Heart right ventricle (tissue), 16 donors: Measurements from ENCODE around the gene RIC8A. TPM values are rescaled to one million over a fixed set of nuclear protein-coding genes. Genes with fewer than 3 reads are reported as not detected.

ENCODE experiments used
- ATAC-seq, 8 donors: fragments of 200-7000 bp; cut with Tn5 transposase; one replicate each; pipeline ENCODE4 v1.9.1; 2020; ENCODE audit warnings: mild to moderate bottlenecking in 8 of 8, moderate library complexity in 8 of 8, moderate number of reproducible peaks in 1 of 8
- DNase-seq, 2 donors: peaks; one replicate each; pipeline ENCODE4 v3.0.0-alpha.2; 2020
- H3K27ac ChIP-seq, 10 donors: fragments of 200-600 bp; sonication (generic) in 2 of 10; one replicate each; pipeline versions ENCODE4 v1.5.0 to v1.8.0; 2020 to 2022; ENCODE audit warnings: mild to moderate bottlenecking in 3 of 10
- H3K27me3 ChIP-seq, 7 donors: fragments of 200-600 bp; one replicate each; pipeline ENCODE4 v1.8.0; 2021 to 2022; ENCODE audit warnings: mild to moderate bottlenecking in 2 of 7
- H3K36me3 ChIP-seq, 9 donors: fragments of 200-600 bp; sonication (generic) in 1 of 9; one replicate each; pipeline versions ENCODE4 v1.5.0 to v1.8.0; 2020 to 2022; ENCODE audit warnings: mild to moderate bottlenecking in 2 of 9
- H3K4me1 ChIP-seq, 9 donors: fragments of 200-600 bp; sonication (generic) in 1 of 9; one replicate each; pipeline versions ENCODE4 v1.5.0 to v1.8.0; 2020 to 2022; ENCODE audit warnings: mild to moderate bottlenecking in 4 of 9
- H3K4me3 ChIP-seq, 10 donors: fragments of 200-600 bp; sonication (generic) in 2 of 10; one replicate each; pipeline versions ENCODE4 v1.5.0 to v1.8.0; 2020 to 2022; ENCODE audit warnings: mild to moderate bottlenecking in 7 of 10, moderate library complexity in 2 of 10
- H3K9me3 ChIP-seq, 11 donors: fragments of 200-600 bp in 10 of 11; sonication (generic) in 2 of 11; one replicate each; pipeline versions ENCODE4 v1.5.0 to v1.8.0; 2013 to 2022; ENCODE audit warnings: mild to moderate bottlenecking in 2 of 11, control low read depth in 1 of 11, moderate library complexity in 1 of 11
- WGBS, 2 donors: extraction: QIAGEN DNeasy Blood & Tissue Kit; methylation state at CpG; one replicate each; pipeline ENCODE4 v1.1.7; 2013; ENCODE audit warnings: inconsistent platforms in 1 of 2; 5-methylcytosine and 5-hydroxymethylcytosine counted together
- intact Hi-C, 10 donors: fragments of 100-400 bp; cut with DNase I; formaldehyde crosslinking; loops; one replicate each; pipeline versions ENCODE4 v1.11.1 to v1.14.2; 2022
- polyA plus RNA-seq, 2 donors: library from polyadenylated mRNA; stranded (reverse); fragments of 200-250 nt; gene quantifications; one replicate each; pipeline ENCODE4 v1.2.3, GENCODE V29; 2013
- total RNA-seq, 10 donors: library from RNA; stranded (reverse); fragmentation: NEBNext Ultra II Directional in 3 of 10; extraction: Animal tissue kit (Norgen Biotek cat#: 25700) in 3 of 10; gene quantifications; one replicate each; pipeline versions ENCODE4 v1.2.1 to v1.2.4, GENCODE V29; 2021 to 2023
- TF ChIP-seq, protein P1 (sequence below), 9 donors: fragments of 200-600 bp; sonication (generic) in 2 of 9; IDR thresholded peaks; one replicate each; pipeline versions ENCODE4 v1.5.0 to v1.8.0; 2021 to 2022; ENCODE audit warnings: antibody characterized with exemption in 9 of 9, mild to moderate bottlenecking in 5 of 9, moderate library complexity in 1 of 9
- donor health status: Arrhythmogenic right ventricular cardiomyopathy.
- donor health status: ischemic (EF 13 %, LVEDD 7.1; RV severe dilation, severe dysfunction).
- donor health status: healthy with polysubstance abuse.
- donor health status: DM: no; HTN: yes; CAD: no.
- donor health status: DM: no; HTN: no; CAD: no.
- donor health status: ischemic (EF 25% LVEDD 6.9; RV normal size, moderate dysfunction).
- donor health status: ischemic (EF 25% LVEDD 5.7; RV mildly dilated, moderate dysfunction).
- donor health status: healthy.
- donor health status: DM: yes; HTN: yes; CAD: no.
- donor health status: Ischemic cardiomyopathy.
- donor health status: ischemic (EF 35%, LVEDD 5.7; RV mildly dilated, moderate dysfunction).
- donor health status: nonischemic (EF 11% LVEDD 7.7; RV severe dilation, severe dysfunction).
- donor health status: DM: yes; HTN: yes; CAD: no.
- donor health status: PGD.
- donor health status: ischemic (EF 29% LVEDD 5.4; RV normal size, mild dysfunction).
- donor health status: nonischemic (EF 23%, LVEDD 6.1; RV moderate dilation, normal function).

RIC8A gene
- total and polyA plus RNA-seq, 12 donors: 38.4 to 82.1 (median 59.5) TPM

- Histone ChIP-seq H3K27ac (peak overlapping the region; percentile 96 to 100 (median 98)), H3K4me3 (peak overlapping the region; percentile 79 to 96 (median 90)), H3K4me1 (peaks cover 20 to 51% (median 39%) of the 10 kb centered on the region in 9 donors), H3K27me3 (no peaks in the 10 kb centered on the region), H3K36me3 (peaks cover 0 to 65% (median 36%) of the 10 kb centered on the region in 9 donors), H3K9me3 (no peaks in the 10 kb centered on the region)
- peak in 1 of 2 donors; percentile 4 for DNase-seq
- 46 to 47% methylated on average over 29 of the region's 29 CpGs for WGBS, 2 donors
- intact Hi-C loops: loop anchor here in 6 of 10 donors (2.0 to 10.0 kb wide), 5 partner anchors 27 to 295 kb away; partner anchors contain the start of genes PSMD13 (in 2 of the 6), RNH1 (in 2 of the 6) and SIRT3 (in 2 of the 6)
- TF ChIP-seq, protein P1, sequence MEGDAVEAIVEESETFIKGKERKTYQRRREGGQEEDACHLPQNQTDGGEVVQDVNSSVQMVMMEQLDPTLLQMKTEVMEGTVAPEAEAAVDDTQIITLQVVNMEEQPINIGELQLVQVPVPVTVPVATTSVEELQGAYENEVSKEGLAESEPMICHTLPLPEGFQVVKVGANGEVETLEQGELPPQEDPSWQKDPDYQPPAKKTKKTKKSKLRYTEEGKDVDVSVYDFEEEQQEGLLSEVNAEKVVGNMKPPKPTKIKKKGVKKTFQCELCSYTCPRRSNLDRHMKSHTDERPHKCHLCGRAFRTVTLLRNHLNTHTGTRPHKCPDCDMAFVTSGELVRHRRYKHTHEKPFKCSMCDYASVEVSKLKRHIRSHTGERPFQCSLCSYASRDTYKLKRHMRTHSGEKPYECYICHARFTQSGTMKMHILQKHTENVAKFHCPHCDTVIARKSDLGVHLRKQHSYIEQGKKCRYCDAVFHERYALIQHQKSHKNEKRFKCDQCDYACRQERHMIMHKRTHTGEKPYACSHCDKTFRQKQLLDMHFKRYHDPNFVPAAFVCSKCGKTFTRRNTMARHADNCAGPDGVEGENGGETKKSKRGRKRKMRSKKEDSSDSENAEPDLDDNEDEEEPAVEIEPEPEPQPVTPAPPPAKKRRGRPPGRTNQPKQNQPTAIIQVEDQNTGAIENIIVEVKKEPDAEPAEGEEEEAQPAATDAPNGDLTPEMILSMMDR (IDR thresholded peaks at IDR 0.05): no peak
- ATAC-seq: no peak
Observed at GRCh38 chr11:209275-210121, 2.0 kb downstream of the RIC8A start.

GRCh38 chr11:210122-210802 is 2.8 kb downstream of the RIC8A start:
- DNase-seq (peak in 1 of 2 donors; percentile 3), ATAC-seq (no peak)
- 87% methylated on average over 9 of the region's 9 CpGs for WGBS, 2 donors
- Histone ChIP-seq H3K27me3 (no peaks in the 10 kb centered on the region), H3K36me3 (peaks cover 0 to 65% (median 43%) of the 10 kb centered on the region in 9 donors), H3K9me3 (no peaks in the 10 kb centered on the region), H3K27ac (peak overlapping the region in 4 of 10 donors; percentile 21 to 100 (median 97)), H3K4me1 (peaks cover 20 to 44% (median 37%) of the 10 kb centered on the region in 9 donors), H3K4me3 (peak overlapping the region in 7 of 10 donors; percentile 20 to 96 (median 90))
- intact Hi-C loops: loop anchor here in 1 of 10 donors (10.0 kb wide), 1 partner anchor 295 kb away; the partner anchor contains the start of gene RNH1
- TF ChIP-seq, protein P1 (IDR thresholded peaks at IDR 0.05): no peak

DNA sequence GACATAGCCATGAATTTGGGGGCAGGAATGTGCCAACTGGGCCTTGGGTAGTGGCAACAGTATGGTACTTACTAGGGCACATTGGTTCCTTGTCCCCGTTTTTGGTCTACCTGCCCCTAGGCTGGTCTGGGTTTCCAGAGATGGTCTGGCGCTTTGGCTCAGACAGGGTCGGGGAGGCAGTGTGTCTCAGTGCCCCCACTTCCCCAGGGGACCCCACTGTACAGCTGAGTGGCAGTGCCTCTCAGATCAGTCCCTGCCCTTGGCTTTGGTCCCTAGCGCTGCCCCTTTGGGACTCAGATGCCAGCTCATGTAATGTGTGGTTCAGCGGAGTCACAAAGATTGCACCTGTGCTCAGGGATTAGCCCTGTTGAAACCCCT is 3.3 kb downstream of the RIC8A start:
- no peaks in the 10 kb centered on the region for H3K27me3 ChIP-seq
- TF ChIP-seq, protein P1 (IDR thresholded peaks at IDR 0.05): no peak
- DNase-seq (no peak), ATAC-seq (no peak)
- WGBS, 2 donors: 83 to 89% methylated on average over 5 of the region's 5 CpGs
- H3K36me3 ChIP-seq: peaks cover 0 to 65% (median 47%) of the 10 kb centered on the region in 9 donors
- peaks cover 15 to 38% (median 31%) of the 10 kb centered on the region in 9 donors for H3K4me1 ChIP-seq
- H3K9me3 ChIP-seq: no peaks in the 10 kb centered on the region
- H3K4me3 ChIP-seq: no peak overlapping the region
- peak overlapping the region in 1 of 10 donors; percentile 21 for H3K27ac ChIP-seq
- intact Hi-C loops: loop anchor here in 1 of 10 donors (10.0 kb wide), 1 partner anchor 294 kb away; the partner anchor contains the start of gene RNH1

DNA sequence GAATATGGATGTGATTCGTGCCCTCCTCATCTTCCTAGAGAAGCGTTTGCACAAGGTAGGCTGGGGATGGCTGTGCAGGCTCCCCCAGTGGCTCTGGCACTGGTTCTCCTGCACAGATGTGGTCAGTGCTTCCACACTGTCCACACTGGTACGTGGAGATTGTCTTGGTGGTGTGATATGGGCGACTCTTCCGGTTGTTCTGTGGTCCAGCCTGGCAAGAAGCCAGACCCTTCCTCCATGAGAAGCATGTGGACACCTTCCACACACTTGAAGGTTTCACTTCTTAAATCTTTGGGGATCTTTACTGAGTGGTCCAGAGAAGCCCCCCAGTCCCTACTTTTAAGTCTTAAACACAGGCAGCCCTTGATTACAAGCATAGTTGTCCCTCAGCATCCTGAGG is 3.8 kb downstream of the RIC8A start:
- Histone ChIP-seq H3K4me3 (no peak overlapping the region), H3K9me3 (no peaks in the 10 kb centered on the region), H3K27ac (no peak overlapping the region), H3K27me3 (no peaks in the 10 kb centered on the region), H3K4me1 (peaks cover 11 to 33% (median 26%) of the 10 kb centered on the region in 9 donors), H3K36me3 (peaks cover 0 to 69% (median 47%) of the 10 kb centered on the region in 9 donors)
- TF ChIP-seq, protein P1 (IDR thresholded peaks at IDR 0.05): no peak
- intact Hi-C loops: loop anchor here in 1 of 10 donors (10.0 kb wide), 1 partner anchor 294 kb away; the partner anchor contains the start of gene RNH1
- no peak for ATAC-seq
- no peak for DNase-seq
- 67 to 76% methylated on average over 5 of the region's 5 CpGs for WGBS, 2 donors
